LoVo (cell line): ENCODE results near the gene AUTS2.

Experiments used
- DNase-seq: peaks from one replicate; pipeline ENCODE4 v3.0.0-alpha.2; 2016; ENCODE audit warnings: low spot score

Gene AUTS2

DNA sequence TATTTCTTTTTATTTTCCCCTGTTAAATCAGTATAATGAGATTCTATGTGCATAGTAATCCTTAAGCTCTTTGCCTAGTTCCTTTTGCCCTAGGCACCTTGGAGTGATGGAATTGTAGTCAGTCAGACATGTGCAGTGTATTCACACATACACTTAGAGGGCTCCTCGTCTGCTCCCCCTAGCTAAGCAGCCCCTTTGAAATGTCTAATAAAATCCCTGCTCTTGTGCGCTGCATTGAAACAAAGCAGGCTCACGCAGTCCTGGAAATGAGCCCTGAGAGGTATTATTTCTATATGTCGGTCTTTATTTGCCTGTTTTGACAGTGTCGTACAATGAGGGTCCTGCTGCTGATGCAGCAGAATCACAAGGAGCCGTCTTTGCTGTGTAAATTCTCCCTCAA, 258.7 kb downstream of the AUTS2 start:
- no peak for DNase-seq

DNA sequence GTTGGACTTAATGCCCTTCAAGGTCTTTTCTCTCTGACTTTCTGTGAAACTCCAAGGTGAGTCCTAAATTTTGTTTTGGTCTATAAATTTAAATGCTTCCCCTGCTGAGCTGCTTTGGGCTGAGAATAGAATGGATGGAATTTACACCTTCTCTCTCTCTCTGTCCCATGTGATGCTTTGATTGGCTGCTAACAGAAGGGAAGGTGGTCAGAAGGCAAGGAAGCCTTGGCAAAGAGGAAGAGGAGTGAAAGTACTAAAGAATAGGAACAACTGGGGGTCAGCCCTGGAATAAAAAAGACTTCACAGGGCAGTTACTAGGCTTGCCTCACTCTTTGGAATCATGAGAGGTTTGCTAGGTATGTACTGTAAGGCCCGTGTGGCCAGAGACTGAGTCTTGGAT, 260.2 kb downstream of the AUTS2 start:
- no peak for DNase-seq

DNA sequence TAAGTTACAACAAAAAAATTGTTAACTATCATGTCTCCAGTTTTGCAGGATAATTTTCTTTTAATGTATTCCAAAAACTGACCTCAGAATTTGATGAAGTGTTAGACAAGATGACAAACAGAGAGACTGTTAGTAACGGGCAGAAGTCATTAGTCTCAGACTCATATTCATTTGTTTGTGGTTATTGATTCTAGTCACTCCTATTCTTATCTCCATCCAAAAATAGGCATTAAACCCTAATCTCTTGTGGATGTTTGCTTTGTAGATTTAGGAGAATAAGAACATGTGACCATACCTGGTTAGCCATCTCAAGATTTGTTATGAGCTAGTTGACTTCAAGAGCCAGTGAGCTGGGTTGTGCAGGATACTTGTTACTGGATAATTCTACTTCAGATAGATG, 261.1 kb downstream of the AUTS2 start:
- no peak for DNase-seq

DNA sequence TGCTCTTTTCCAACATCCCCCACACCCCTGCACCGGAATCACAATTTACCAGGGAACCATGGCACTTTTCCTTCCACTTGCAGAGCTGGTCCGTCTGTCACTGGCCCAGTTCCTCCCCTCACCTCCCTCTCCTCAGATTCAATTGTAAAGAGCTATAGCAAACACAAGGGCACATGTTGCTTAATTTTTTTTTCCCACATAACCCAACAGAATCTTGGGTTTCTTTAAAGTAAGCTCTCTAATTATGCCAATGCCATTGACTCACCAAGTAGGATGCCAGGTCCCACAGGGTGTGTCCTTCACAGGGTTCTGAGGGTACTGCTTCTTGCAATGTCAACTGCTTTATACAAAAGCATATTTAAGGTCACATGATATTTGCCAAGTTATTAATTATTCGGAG, 262.2 kb downstream of the AUTS2 start:
- DNase-seq: no peak

DNA sequence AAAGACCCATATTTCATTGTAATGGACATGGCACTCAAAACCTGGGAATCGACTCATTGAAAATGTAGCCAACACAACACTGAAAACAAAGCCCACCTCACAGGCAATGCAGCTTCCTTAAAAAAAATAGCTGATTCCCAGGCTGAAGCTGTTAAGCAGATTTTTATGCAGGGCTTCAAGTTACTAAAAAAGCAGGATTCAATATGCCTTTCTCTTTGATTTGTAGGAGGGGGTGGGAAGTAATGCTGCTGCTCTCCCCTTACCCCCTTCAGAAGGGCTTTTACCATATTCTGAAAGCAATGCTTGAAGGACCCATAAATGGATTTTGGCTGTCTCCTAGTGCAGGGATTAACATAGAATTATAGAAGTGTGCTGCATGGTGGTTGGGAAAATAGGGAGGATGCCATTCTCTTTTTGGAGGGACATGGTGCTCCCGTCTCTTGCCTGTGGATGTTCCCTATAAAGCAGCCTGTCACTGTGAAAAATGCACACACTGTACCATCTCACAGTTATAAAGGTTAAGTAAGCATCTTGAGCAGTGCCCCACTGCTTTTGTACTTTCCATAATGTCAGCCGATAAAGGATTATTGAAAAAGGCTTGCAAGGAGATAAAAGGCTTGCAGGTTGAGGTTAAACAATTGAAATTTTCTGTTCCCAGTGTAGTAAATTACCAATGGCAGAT, 262.8 kb downstream of the AUTS2 start:
- DNase-seq: no peak

DNA sequence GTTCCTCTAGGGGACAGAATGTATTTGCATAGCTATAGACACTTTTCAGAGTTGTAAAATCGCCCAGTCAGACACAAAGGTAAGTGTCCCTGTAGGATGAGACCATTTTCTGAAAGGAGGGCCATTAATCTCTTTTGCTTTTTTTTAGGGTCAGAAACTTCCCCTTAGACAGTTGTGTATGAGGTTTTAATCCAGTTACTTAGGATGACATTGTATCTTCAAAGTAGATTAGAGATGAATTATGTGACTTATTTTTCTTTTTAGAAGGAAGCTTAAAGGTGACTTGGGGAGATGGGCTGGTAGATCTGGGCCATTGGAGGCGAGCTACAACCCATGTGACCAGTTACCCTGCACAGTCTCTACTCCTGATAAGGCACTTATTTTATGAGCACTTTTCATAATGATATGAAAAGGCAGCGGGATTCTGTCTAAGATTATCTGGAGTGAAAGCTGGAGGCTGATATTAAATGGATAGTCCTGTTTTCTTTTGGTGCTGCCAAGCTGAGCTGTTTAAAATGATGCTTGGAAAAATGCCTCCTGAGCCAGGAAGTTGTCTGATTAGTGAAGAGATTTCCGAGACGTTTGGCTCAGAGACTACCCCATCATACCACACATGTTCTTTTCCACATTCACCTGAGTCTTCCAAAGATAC, 264.3 kb downstream of the AUTS2 start:
- DNase-seq: no peak

DNA sequence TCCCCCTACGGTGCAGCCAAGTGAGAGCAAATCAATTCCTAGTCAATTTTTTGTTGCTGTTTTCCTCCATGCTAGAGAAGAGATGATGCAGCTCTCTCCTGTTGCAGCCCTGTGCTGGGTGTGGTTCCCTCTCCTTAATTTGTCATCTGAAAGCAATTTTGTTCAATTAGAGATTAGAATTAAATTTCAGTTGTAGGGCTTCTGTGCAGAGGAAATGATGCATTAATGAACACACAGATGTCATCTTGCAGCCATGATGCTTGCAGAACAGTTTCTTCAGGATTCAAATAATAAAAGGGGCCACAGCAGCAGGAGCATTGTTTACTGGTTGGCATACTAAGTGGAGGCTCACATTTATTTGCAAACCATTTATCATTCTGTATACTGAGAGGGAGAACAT, 266.0 kb downstream of the AUTS2 start:
- no peak for DNase-seq

DNA sequence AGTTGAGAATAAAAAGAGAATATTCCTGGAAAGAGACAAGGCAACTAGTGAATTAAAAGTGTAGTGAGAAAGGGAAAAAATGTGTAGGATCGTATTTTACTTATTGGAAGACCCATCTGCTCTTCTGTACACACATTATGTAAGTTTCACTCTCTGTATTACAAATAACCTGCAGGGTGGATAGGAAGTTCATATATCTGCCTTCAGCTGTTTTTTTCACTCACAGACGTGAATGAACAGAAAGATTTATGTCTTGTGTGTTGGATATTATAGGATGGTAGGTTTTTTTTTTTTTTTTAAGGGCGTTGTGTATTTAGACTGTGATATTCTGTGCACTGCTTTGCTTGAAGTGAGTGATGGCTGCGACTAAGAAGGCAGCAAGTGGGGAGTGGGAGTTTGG, 266.5 kb downstream of the AUTS2 start:
- no peak for DNase-seq

DNA sequence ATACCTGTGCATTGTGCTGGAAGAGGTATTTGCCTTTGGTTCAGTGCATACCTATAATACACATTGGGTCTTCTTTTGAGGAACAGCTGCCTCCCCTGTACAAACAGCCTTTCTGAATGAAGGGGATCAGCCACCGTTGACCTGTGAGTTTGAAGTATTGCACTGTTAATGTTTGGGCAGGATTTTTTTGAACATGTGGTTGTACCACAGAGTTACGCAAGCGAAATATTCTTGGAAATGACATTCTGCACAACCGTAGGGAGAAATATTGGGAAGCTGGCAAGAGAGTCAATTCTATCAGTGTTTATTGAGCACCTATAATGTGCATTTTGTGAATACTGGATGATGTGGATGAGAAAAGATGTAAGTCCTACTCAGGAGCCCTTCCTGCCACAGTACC, 270.6 kb downstream of the AUTS2 start:
- no peak for DNase-seq

DNA sequence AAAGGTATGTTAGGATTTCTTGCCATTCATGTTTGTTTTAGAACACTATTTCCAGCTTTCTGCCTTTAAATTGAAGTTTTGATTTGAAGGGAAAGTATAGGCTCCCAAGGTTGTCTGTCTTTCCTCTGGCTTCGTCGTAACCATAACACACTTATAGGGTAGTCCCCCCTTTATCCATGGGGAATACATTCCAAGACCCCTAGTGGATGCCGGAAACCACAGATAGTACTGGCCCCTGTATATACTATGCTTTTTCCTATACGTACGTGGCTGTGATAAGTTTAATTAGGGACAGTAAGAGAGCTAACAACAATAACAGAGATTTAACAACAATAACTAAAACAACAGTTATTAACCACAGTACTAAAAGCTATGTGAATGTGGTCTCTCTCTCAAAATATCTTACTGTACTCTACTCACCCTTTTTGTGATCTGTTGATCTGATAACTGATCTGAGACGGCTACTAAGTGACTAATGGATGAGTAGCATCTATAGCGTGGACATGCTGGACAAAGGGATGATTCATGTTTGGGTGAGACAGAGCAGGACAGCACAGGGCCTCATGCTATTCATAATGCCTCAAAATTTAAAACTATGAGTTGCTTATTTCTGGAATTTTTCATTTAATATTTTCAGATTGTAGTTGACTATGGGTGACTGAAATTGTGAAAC, 273.1 kb downstream of the AUTS2 start:
- DNase-seq: no peak

DNA sequence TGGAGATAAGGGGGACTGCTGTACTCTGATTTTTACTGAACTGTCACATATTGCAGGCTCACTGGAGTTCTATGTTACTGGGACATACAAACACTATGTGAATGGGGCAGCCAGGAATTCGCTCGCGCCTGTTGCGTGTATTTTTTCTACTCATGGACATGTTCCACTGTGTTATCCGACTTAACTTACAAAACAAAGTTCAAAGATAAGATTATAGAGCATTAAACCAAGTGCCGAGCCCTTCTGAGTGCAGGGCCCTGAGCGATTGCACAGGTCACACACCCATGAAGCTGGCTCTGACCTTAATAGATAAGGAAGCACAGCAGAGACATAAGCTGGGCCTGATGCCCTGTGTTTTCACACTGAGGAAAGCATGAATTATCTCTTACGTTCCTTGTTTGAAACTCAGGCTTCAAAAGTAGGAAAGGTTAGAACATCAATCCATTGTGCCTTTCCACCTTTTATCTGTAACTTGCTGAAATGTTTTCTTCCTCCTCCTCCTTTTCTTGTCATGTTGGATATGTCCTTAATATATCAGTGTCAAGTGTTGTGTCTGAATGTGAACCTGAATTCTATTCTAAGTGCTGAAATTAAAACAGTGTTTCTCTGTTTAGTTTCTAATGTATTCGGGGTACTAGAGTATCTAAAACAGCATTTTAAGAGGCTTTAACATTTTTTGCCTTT, 273.8 kb downstream of the AUTS2 start:
- no peak for DNase-seq

DNA sequence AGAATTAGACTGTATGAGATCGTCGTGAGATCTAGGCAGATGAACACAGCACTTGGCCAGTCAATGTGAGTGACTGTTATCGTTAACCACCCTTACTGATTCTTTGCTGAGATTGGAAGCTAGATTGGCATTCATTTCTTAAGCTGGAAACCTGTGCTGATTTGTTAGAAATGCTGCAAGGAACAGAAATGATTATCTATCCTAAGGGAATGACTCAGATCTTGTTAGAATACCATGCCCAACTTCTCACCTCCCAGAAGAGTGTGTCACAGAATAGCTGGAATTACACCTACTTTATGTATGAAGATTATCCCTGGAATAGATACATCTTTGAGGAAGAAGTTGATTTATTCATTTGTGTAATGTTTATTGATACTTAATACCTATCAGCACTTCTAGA, 275.2 kb downstream of the AUTS2 start:
- DNase-seq: no peak

DNA sequence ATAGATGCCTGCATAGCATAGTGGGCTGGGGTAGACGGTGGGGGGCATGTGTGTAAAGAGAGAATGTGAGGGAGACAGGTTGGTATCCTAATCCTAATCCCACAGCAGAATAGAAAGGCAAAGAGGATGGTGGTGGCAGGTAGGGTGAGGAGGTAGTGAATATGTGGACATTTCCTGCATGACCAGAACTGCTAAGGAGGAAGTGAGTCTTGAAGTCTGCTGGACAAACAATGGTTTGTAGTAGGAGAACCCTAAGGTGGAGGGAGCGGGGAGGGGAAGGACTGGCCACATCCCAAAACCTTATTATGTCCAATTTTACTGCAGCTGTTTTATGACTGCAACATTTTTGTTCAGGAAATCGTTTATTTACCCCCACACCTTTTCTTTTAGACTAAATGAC, 279.7 kb downstream of the AUTS2 start:
- DNase-seq: no peak

DNA sequence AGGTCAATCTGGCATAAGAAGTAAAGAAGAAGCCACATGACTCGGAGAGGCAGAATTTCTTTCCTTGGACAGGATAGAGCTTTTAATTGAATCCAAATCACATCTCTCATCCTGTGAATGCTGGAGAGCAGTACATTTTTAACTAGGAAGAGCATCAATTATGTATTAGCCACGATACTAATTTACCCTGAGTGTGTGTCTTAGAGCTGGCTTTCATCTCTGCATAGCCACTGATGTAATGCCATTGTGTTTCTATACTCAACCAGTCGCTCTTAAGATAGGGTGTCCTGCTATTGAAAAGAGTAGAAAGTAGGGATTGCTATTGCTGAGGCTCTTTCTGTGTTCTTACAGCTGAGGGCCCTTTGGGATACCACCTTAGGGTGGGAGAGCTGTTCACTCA, 280.3 kb downstream of the AUTS2 start:
- DNase-seq: no peak

DNA sequence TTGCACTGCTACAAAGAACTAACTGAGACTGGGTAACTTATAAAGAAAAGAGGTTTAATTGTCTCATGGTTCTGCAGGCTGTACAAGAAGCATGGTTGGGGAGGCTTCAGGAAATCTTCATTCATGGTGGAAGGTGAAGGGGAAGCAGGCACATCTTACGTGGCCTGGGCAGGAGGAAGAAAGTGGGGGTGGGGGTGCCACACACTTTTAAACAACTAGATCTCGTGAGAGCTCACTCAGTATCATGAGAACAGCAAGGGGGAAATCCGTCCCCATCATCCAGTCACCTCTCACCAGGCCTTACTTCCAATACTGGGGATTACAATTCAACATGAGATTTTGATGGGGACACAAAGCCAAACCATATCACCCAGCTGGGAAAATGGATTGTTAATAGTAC, 281.7 kb downstream of the AUTS2 start:
- no peak for DNase-seq

DNA sequence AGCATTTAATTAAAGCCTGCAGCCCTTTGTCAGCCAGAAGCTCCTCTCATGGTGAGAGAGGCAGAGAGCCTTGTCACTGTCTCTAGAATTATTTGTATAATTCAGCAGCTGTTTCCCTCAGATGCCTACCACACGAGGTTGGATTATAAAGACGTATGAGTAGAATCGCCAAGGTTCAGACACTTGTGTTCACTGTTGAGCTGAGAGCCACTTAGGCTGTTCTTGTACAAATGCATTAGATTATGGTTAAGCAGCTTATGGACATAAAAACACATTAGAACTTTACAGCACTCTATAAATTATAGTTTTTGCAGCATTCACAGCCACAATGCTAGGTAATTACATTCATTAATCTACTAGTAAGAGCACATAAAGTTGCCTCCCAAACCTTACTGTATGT, 282.6 kb downstream of the AUTS2 start:
- DNase-seq: no peak

DNA sequence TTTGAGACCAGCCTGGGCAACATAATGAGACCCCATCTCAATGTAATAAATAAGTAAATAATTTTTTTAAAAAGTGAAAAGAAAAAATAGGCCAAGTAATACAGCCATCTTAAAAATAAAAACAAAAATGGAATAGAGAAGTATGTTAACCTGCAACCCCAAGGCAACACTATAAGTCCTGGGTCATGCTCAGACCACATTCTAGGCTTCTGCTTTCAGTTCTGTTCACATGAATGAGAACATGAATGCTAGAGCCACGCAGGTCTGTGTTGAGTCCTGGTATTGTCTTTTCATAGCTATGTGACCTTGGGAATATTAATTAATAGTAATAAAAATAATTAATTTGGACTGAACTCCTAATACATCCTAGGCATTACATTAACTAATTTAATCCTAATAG, 284.0 kb downstream of the AUTS2 start:
- DNase-seq: no peak

DNA sequence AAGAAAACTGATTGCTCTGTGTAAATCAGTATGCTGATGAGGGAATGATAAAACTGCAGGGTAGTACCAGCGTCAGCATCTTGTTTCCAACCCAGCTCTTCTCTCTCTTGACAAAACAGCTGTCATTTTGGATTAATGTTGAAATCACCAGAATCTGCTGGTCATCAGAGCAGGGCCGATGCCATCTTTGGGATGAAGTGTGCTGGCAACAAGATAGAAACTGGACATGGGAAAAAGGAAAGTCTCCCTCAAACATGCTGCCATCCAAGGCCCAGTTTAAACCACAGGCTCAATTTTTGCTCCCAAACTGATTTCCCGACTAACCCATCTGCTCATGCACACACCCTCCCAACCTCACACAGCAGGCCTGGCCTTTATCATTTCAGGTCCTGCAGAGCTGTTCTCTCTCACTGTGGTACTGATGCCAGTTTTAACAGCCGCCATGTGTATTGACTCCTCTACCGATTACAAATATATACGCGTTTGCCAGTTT, 285.2 kb downstream of the AUTS2 start:
- no peak for DNase-seq

DNA sequence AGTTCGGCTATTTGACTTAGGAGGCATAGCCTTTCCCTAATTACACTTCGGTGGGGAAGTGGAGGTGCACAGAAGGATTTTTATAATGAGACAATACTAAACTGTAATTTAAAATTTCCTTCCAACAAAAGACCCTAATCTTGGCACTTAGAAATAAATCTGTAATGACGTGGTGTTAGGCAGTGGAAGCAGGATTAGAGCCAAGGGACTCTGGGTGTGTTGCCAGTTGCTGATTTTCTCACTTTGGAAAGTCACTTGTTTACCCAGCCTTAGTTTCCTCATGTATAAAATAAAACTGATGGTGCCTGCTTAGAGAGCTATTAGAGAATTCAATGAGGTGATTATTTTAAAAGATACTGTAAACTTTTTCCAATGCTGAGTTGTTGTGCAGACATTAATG, 287.2 kb downstream of the AUTS2 start:
- no peak for DNase-seq

DNA sequence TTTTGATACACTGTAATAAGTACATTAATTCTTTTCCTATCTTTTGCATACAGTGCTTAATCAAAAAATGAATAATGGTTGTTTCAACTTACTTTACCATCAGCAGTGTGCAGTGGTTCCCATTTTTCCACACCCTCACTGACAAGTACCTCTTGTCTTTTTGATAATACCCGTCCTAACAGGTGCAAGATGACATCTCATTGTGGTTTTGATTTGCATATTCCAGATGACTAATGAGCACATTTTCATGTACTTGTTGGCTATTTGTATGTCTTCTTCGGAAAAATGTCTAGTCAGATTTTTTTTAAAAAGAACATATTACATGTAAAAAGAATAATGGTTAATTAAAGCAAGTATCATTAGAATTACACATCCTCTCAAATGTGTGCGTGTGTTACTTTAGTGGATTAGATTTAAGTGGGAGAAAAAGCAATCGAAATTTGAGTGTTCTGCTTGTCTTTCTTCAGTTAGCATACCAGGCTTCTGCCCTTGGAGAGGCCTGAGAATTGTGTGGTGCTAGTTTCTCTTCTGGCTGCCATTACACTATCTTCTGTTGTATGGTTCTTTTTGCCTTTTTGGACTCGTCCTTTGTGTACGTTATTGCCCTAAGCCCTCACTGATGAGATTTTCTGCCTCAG, 291.2 kb downstream of the AUTS2 start:
- DNase-seq: no peak

DNA sequence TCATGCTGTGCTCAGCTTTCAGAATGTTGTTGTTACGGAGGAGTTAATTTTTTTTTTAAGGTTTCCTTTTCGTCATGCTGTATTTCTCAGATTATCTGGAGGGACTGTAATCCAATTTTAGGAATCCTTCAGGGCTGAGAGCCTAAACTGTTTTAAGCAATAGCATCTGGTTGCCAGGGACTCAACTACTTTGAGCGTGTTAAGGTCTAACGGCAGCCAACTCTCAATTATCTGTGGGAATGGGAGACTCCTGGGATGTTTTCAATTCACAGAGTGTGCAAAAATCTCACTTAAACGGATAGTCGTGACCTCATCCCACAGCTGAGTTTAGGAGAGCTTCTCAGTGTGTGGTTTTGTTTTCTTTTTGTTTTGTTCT, 291.7 kb downstream of the AUTS2 start:
- no peak for DNase-seq

DNA sequence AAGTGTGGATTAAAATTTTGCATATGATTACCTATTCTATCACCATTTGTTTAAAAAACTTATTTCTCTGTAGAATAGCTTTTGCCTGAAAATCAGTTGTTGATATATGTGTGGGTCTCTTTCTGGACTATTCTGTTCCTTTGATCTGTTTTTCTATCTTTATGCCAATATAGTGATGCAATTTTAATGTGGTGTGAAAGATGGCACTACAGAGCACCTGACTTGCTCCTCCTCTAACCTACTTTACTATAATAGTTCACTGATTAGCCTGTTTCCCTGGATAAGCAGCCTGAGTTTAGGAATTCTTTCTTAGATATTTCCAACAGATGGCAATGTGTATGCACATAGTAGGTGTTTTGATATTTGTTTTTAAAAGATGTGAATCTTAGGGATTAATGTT, 294.5 kb downstream of the AUTS2 start:
- DNase-seq: no peak

DNA sequence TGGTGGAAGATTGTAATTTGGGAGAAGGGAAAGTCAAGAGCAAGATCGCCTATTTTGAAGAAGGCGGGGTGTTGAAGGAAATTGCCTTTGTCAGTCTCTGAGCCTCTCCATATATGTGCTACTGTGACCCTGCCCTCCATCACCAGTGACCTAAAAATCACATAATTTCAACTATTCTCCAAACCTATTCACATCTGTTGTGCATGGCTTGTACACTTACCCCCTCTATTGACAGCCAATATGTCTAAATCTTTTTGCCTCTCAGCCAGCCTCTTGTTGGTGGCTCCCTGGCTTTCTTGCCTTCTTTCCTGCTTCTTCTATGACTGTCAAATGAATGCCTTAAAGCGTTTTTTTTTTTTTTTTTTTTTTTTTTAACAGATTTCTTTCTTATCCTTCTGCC, 295.6 kb downstream of the AUTS2 start:
- no peak for DNase-seq
